Neural cell (in vitro differentiated cells): Measurements from ENCODE around the gene ASPM. TPM values are rescaled to one million over a fixed set of nuclear protein-coding genes. Genes with fewer than 3 reads are reported as not detected.

Experiments used
- H2AFZ ChIP-seq: fragments of 200-600, 300-800 bp; sonication (generic), shearing (Covaris generic); 2 replicates; pipeline ENCODE4 v1.6.0; 2014; ENCODE audit warnings: low read depth, mild to moderate bottlenecking, antibody characterized with exemption, low read length, moderate library complexity
- H3F3A ChIP-seq: fragments of 200-600 bp; shearing (Covaris generic); 2 replicates; pipeline ENCODE4 v1.6.1; 2016; ENCODE audit warnings: mild to moderate bottlenecking, moderate library complexity, mixed read lengths, antibody characterized with exemption, low read length; ENCODE audit not compliant: insufficient read depth, poor library complexity, severe bottlenecking
- H3K27ac ChIP-seq: fragments of 200-600, 300-800 bp; sonication (generic), shearing (Covaris generic); 2 replicates; pipeline ENCODE4 v1.5.1; 2014; ENCODE audit warnings: mild to moderate bottlenecking, low read length, moderate library complexity
- H3K27me3 ChIP-seq: fragments of 300-800, 200-600 bp; sonication (generic), shearing (Covaris generic); 2 replicates; pipeline ENCODE4 v1.6.0; 2014; ENCODE audit warnings: mild to moderate bottlenecking, low read depth, low read length, moderate library complexity; ENCODE audit not compliant: insufficient read depth
- H3K36me3 ChIP-seq: fragments of 300-800, 200-600 bp; sonication (generic), shearing (Covaris generic); 2 replicates; pipeline ENCODE4 v1.5.1; 2014; ENCODE audit warnings: mild to moderate bottlenecking, antibody characterized with exemption, low read length, moderate library complexity; ENCODE audit not compliant: insufficient read depth
- H3K4me2 ChIP-seq: fragments of 300-800, 200-600 bp; sonication (generic), shearing (Covaris generic); 2 replicates; pipeline ENCODE4 v1.6.0; 2014; ENCODE audit warnings: mild to moderate bottlenecking, low read length
- H3K4me3 ChIP-seq: fragments of 300-800, 200-600 bp; sonication (generic), shearing (Covaris generic); 2 replicates; pipeline ENCODE4 v1.5.1; 2014; ENCODE audit warnings: mild to moderate bottlenecking, low read length, moderate library complexity
- H3K79me2 ChIP-seq: fragments of 200-600 bp; shearing (Covaris generic); replicated peaks from 2 replicates; pipeline ENCODE4 v1.6.0; 2014; ENCODE audit warnings: mild to moderate bottlenecking, low read length, moderate library complexity; ENCODE audit not compliant: insufficient read depth
- H3K9ac ChIP-seq: fragments of 300-800, 200-600 bp; sonication (generic), shearing (Covaris generic); 2 replicates; pipeline ENCODE4 v1.6.1; 2016; ENCODE audit warnings: mild to moderate bottlenecking, low read length, mixed read lengths
- H3K9me2 ChIP-seq: fragments of 200-600 bp; shearing (Covaris generic); 2 replicates; pipeline ENCODE4 v1.6.1; 2016; ENCODE audit warnings: mild to moderate bottlenecking, low read length, mixed read lengths; ENCODE audit not compliant: insufficient read depth
- H3K9me3 ChIP-seq: fragments of 200-600, 300-800 bp; sonication (generic), shearing (Covaris generic); 2 replicates; pipeline ENCODE4 v1.6.1; 2016; ENCODE audit warnings: mild to moderate bottlenecking, mixed run types, low read length, moderate library complexity, mixed read lengths
- H4K20me1 ChIP-seq: fragments of 200-600 bp; shearing (Covaris generic); 2 replicates; pipeline ENCODE4 v1.6.1; 2016; ENCODE audit warnings: mild to moderate bottlenecking, mixed run types; ENCODE audit not compliant: insufficient read depth
- EP300 ChIP-seq: fragments of 450-650 bp; conservative IDR thresholded peaks from 2 replicates; pipeline ENCODE4 v1.6.1; 2014; ENCODE audit warnings: antibody characterized with exemption, mild to moderate bottlenecking, moderate library complexity; ENCODE audit not compliant: poor library complexity, severe bottlenecking
- EZH2 ChIP-seq: fragments of 200-600, 300-800 bp; shearing (Covaris generic), sonication (generic); IDR thresholded peaks from 2 replicates; pipeline ENCODE4 v1.6.1; 2014; ENCODE audit warnings: antibody characterized with exemption, low read length, borderline replicate concordance, mild to moderate bottlenecking; ENCODE audit not compliant: insufficient read depth, poor library complexity, severe bottlenecking
- MXI1 ChIP-seq: fragments of 450-650 bp; conservative IDR thresholded peaks from 2 replicates; pipeline ENCODE4 v1.6.1; 2014; ENCODE audit warnings: antibody characterized with exemption, mild to moderate bottlenecking; ENCODE audit not compliant: poor library complexity, severe bottlenecking
- POLR2AphosphoS5 ChIP-seq: IDR thresholded peaks from 2 replicates; pipeline ENCODE4 v1.6.1; 2012
- RAD21 ChIP-seq: fragments of 450-650 bp; conservative IDR thresholded peaks from 2 replicates; pipeline ENCODE4 v1.6.1; 2014; ENCODE audit warnings: antibody characterized with exemption, mild to moderate bottlenecking, moderate library complexity
- SMC3 ChIP-seq: fragments of 450-650 bp; conservative IDR thresholded peaks from 2 replicates; pipeline ENCODE4 v1.6.1; 2014; ENCODE audit warnings: antibody characterized with exemption, mild to moderate bottlenecking, moderate library complexity; ENCODE audit not compliant: poor library complexity
- TAF1 ChIP-seq: IDR thresholded peaks from 2 replicates; pipeline ENCODE4 v1.6.1; 2012; ENCODE audit warnings: low read depth
- polyA plus RNA-seq: library from polyadenylated mRNA; depleted of rRNA; stranded (reverse); fragments of >200 nt; gene quantifications from 2 replicates; pipeline ENCODE4 v1.2.3, GENCODE V29; 2014
- TF ChIP-seq, protein P1 (sequence below): fragments of 450-650 bp; IDR thresholded peaks from 2 replicates; pipeline ENCODE4 v1.5.1; 2014; ENCODE audit warnings: antibody characterized with exemption, mild to moderate bottlenecking, moderate library complexity; ENCODE audit not compliant: poor library complexity, severe bottlenecking
- TF ChIP-seq, protein P2 (sequence below): IDR thresholded peaks from 2 replicates; pipeline ENCODE4 v1.6.1; 2012; ENCODE audit warnings: borderline replicate concordance

ASPM gene
- polyA plus RNA-seq, 1 donor from 2014 or later = 0.87 TPM

DNA sequence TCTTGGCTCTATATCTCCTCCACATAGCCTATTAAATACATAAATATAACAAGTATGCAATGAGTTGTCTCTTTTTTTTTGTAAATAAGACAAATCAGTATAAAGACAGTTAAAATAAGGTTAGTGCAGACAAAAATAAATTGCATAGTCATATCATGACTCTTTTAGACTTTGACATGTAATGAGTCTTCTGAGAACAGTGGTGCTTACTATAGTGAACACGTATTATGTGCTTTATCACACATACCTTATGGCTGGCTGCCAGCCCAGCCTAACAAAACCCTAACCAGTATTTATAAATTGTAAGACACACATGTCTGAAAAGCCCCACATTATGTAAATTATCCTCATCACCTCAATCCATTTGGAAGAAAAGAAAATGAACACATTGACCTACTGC, 50.3 kb downstream of the ASPM start:
- H3K9me3 ChIP-seq = no peaks in the 10 kb centered on the region
- no peaks in the 10 kb centered on the region for H3K27me3 ChIP-seq
- H3K79me2 ChIP-seq = no peaks in the 10 kb centered on the region
- no peak overlapping the region for H3K27ac ChIP-seq
- no peak overlapping the region for H3K4me3 ChIP-seq
- H3F3A ChIP-seq = no peaks in the 10 kb centered on the region
- H4K20me1 ChIP-seq = no peaks in the 10 kb centered on the region
- no peaks in the 10 kb centered on the region for H3K9me2 ChIP-seq
- H2AFZ ChIP-seq = no peak overlapping the region
- H3K9ac ChIP-seq = no peak overlapping the region
- no peaks in the 10 kb centered on the region for H3K36me3 ChIP-seq
- no peak for TF ChIP-seq EP300
- no peak for TF ChIP-seq TAF1
- TF ChIP-seq, protein P1, sequence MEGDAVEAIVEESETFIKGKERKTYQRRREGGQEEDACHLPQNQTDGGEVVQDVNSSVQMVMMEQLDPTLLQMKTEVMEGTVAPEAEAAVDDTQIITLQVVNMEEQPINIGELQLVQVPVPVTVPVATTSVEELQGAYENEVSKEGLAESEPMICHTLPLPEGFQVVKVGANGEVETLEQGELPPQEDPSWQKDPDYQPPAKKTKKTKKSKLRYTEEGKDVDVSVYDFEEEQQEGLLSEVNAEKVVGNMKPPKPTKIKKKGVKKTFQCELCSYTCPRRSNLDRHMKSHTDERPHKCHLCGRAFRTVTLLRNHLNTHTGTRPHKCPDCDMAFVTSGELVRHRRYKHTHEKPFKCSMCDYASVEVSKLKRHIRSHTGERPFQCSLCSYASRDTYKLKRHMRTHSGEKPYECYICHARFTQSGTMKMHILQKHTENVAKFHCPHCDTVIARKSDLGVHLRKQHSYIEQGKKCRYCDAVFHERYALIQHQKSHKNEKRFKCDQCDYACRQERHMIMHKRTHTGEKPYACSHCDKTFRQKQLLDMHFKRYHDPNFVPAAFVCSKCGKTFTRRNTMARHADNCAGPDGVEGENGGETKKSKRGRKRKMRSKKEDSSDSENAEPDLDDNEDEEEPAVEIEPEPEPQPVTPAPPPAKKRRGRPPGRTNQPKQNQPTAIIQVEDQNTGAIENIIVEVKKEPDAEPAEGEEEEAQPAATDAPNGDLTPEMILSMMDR = no peak
- no peak for TF ChIP-seq POLR2AphosphoS5
- no peak for TF ChIP-seq MXI1
- TF ChIP-seq RAD21 = no peak
- TF ChIP-seq, protein P2, sequence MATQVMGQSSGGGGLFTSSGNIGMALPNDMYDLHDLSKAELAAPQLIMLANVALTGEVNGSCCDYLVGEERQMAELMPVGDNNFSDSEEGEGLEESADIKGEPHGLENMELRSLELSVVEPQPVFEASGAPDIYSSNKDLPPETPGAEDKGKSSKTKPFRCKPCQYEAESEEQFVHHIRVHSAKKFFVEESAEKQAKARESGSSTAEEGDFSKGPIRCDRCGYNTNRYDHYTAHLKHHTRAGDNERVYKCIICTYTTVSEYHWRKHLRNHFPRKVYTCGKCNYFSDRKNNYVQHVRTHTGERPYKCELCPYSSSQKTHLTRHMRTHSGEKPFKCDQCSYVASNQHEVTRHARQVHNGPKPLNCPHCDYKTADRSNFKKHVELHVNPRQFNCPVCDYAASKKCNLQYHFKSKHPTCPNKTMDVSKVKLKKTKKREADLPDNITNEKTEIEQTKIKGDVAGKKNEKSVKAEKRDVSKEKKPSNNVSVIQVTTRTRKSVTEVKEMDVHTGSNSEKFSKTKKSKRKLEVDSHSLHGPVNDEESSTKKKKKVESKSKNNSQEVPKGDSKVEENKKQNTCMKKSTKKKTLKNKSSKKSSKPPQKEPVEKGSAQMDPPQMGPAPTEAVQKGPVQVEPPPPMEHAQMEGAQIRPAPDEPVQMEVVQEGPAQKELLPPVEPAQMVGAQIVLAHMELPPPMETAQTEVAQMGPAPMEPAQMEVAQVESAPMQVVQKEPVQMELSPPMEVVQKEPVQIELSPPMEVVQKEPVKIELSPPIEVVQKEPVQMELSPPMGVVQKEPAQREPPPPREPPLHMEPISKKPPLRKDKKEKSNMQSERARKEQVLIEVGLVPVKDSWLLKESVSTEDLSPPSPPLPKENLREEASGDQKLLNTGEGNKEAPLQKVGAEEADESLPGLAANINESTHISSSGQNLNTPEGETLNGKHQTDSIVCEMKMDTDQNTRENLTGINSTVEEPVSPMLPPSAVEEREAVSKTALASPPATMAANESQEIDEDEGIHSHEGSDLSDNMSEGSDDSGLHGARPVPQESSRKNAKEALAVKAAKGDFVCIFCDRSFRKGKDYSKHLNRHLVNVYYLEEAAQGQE = no peak
- no peak for TF ChIP-seq EZH2
- TF ChIP-seq SMC3 = no peak
- H3K4me2 ChIP-seq = no peak overlapping the region

DNA sequence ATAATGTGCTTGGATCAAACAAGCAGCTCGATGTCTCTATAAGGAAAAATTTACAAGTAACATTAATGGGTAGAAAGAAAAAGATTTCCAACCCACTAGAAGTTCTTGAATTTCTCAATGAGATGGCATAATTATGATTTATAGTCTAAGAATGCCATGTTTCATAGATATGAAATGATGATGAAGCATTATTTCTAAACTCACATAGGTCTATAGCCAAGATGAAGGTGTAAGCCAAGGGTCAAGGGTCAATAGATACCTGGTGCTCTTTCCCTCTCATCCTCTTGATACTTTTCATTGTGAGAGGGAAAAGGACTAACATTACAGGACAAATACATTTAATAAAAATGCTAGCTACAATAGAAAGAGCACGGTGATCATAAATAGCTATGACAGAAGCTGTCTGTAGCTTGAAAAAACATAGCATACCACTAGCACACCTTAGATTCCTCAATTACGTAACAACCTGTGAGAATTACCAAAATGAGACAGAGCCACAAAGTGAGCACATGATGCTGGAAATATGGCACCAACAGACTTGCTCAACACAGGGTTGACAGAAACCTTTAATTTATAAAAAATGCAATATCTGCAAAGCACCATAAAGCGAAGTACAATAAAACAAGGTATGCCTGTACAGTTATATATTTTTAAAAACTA, 53.1 kb downstream of the ASPM start:
- Histone ChIP-seq H3K4me3 (no peak overlapping the region), H3K27me3 (no peaks in the 10 kb centered on the region), H3K27ac (no peak overlapping the region), H2AFZ (no peak overlapping the region), H3K4me2 (no peak overlapping the region), H3K9me2 (no peaks in the 10 kb centered on the region), H3K9me3 (no peaks in the 10 kb centered on the region), H3K9ac (no peak overlapping the region), H3K36me3 (no peaks in the 10 kb centered on the region), H4K20me1 (no peaks in the 10 kb centered on the region), H3K79me2 (no peaks in the 10 kb centered on the region), H3F3A (no peaks in the 10 kb centered on the region)
- TF ChIP-seq, protein P1 = no peak
- TF ChIP-seq, protein P2 = no peak
- TF ChIP-seq MXI1 (no peak), TAF1 (no peak), EZH2 (no peak)
